Activated CD4-positive, alpha-beta T cell treated with anti-CD3 and anti-CD28 coated beads, Interleukin-2, amount 50 U/mL, for 4 hours (primary cell): ENCODE measurements around the gene OR2T5.
"Not testable (repeated sequence)": the region's sequence is repeated elsewhere in the genome, so short reads cannot be mapped to it uniquely, and the experiment has no call there.

ENCODE experiments used
- DNase-seq, 2 experiments: peaks; one replicate each; pipeline ENCODE4 v3.0.0-alpha.2; 2020

Gene OR2T5

DNA sequence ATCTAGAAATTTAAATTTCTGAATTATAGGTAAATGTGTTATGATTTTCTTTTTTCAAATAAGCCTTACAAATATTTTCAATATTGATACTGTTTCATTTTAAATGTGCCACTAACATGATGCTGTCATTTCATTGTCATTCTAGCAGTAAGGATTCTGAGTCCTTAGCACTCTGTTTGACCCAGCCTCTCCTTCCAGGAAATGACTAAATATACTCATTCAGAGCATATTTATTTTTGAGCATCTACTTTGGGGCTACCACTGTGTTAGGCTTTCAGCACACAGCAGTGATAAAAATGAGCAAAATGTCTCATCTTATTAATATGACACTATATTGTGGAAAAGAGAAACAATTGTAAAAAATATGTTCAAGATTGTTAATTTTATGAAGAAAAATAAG lies 21.8 kb downstream of the OR2T5 start:
- not testable (repeated sequence) for DNase-seq

- DNase-seq = no peak
Measured at GRCh38 chr1:248521856-248522255, 33.5 kb downstream of the OR2T5 start.

GRCh38 chr1:248537449-248537848 lies 49.1 kb downstream of the OR2T5 start:
- not testable (repeated sequence) for DNase-seq
